Astrocyte (in vitro differentiated cells and primary cell): ENCODE results near the gene CDHR1.

Experiments
- CTCF ChIP-seq: IDR thresholded peaks from 2 replicates; pipeline ENCODE4 v1.5.1; 2011; ENCODE audit warnings: low read depth, mild to moderate bottlenecking, inconsistent platforms, low read length, moderate library complexity; ENCODE audit not compliant: insufficient read depth
- EZH2 ChIP-seq: IDR thresholded peaks from 2 replicates; pipeline ENCODE4 v1.6.1; 2012; ENCODE audit warnings: mild to moderate bottlenecking, low read length, inconsistent platforms; ENCODE audit not compliant: insufficient read depth

GRCh38 chr10:84159076-84159685, 35.2 kb upstream of the CDHR1 start:
- TF ChIP-seq CTCF (no peak), EZH2 (no peak)
